Measurements from ENCODE around the gene HBS1L.

GRCh38 chr6:135037541-135037940 lies 17.1 kb downstream of the HBS1L start:
- TF ChIP-seq POLR2A (IDR thresholded peaks at IDR 0.05; ENCODE audit: low read length) (no peak), GATA1 (IDR thresholded peaks at IDR 0.05; ENCODE audit: low read depth, low read length) (no peak)
